HCT116 (cell line): Measurements from ENCODE around the gene GTF2H4. TPM values are rescaled to one million over a fixed set of nuclear protein-coding genes. Genes with fewer than 3 reads are reported as not detected.

ENCODE experiments used
- ATAC-seq: fragments of 200-7000 bp; cut with Tn5 transposase; 2 replicates; pipeline ENCODE4 v1.9.1; 2020; ENCODE audit warnings: mild to moderate bottlenecking, moderate library complexity
- BruUV-seq: library from RNA; stranded (reverse); fragments of 400-500 nt; replicated peaks from 2 replicates; lab custom pipeline; 2021; lab: Mats Ljungman, UMichigan
- CTCF ChIA-PET: fragments of 300-600 bp; sonication (Branson Sonifier 250); formaldehyde crosslinking; loops from one replicate; lab custom pipeline; 2021; ENCODE audit warnings: antibody characterized with exemption; lab: Charles Lee
- POLR2A ChIA-PET: fragments of 300-600, 350-600 bp; sonication (Branson Sonifier 250); formaldehyde crosslinking; loops from one replicate; lab custom pipeline; 2021; ENCODE audit warnings: antibody characterized with exemption; lab: Charles Lee
- RAD21 ChIA-PET, 2 experiments: fragments of 300-600 bp; sonication (Branson Sonifier 250); formaldehyde crosslinking; loops; one replicate each; lab custom pipeline; 2023; ENCODE audit warnings: low total read pairs in 2 of 2; ENCODE audit not compliant: uncharacterized antibody in 2 of 2, unreplicated experiment in 2 of 2, low non-redundant PET in 1 of 2; lab: Charles Lee
- DNase-seq: peaks from one replicate; pipeline ENCODE4 v3.0.0-alpha.2; 2010; ENCODE audit warnings: low read depth, low spot score
- H2AFZ ChIP-seq: fragments of 200-600 bp; shearing (Covaris generic), sonication (generic); 2 replicates; pipeline ENCODE4 v1.6.1; 2017; ENCODE audit warnings: low read depth, mixed run types, mixed read lengths, antibody characterized with exemption, low read length; ENCODE audit not compliant: poor library complexity, severe bottlenecking
- H3K27ac ChIP-seq: 2 replicates; pipeline ENCODE4 v1.5.1; 2012; ENCODE audit warnings: low read depth, low read length
- H3K27me3 ChIP-seq: fragments of 200-600 bp; sonication (generic); 2 replicates; pipeline ENCODE4 v1.6.1; 2016; ENCODE audit warnings: mixed run types, low read length, mixed read lengths; ENCODE audit not compliant: insufficient read depth
- H3K36me3 ChIP-seq, 2 experiments: fragments of 200-500 bp in 1 of 2; fragments of 200-600 bp in 1 of 2; sonication (Bioruptor generic) in 1 of 2; sonication (generic) in 1 of 2; 2 replicates each; pipeline versions ENCODE4 v1.5.1 to v1.6.1; 2014 to 2016; ENCODE audit warnings: low read length in 2 of 2, inconsistent platforms in 1 of 2, mixed read lengths in 1 of 2, mixed run types in 1 of 2; ENCODE audit not compliant: insufficient read depth in 2 of 2, control insufficient read depth in 1 of 2
- H3K4me1 ChIP-seq, 2 experiments: fragments of 200-600 bp in 1 of 2; sonication (generic) in 1 of 2; 2 replicates each; pipeline versions ENCODE4 v1.5.1 to v1.6.1; 2012 to 2017; ENCODE audit warnings: low read length in 2 of 2, inconsistent platforms in 1 of 2, mild to moderate bottlenecking in 1 of 2, mixed read lengths in 1 of 2, mixed run types in 1 of 2, moderate library complexity in 1 of 2; ENCODE audit not compliant: insufficient read depth in 2 of 2, control insufficient read depth in 1 of 2
- H3K4me2 ChIP-seq: fragments of 200-600 bp; sonication (generic); 2 replicates; pipeline ENCODE4 v1.6.1; 2017; ENCODE audit warnings: mixed run types, low read length, mixed read lengths
- H3K4me3 ChIP-seq, 2 experiments: fragments of 200-600 bp in 1 of 2; sonication (generic) in 1 of 2; replicated peaks in 1 of 2; 2 replicates each; pipeline ENCODE4 v1.5.1; 2011 to 2016; ENCODE audit warnings: low read length in 2 of 2, control low read depth in 1 of 2, low read depth in 1 of 2, mild to moderate bottlenecking in 1 of 2, mixed read lengths in 1 of 2, mixed run types in 1 of 2
- H3K79me2 ChIP-seq: fragments of 200-600 bp; sonication (generic); 2 replicates; pipeline ENCODE4 v1.6.1; 2017; ENCODE audit warnings: mild to moderate bottlenecking, mixed run types, low read length, moderate library complexity, mixed read lengths; ENCODE audit not compliant: insufficient read depth
- H3K9ac ChIP-seq: fragments of 200-600 bp; sonication (generic); 2 replicates; pipeline ENCODE4 v1.6.1; 2016; ENCODE audit warnings: low read length, mixed read lengths
- H3K9me2 ChIP-seq: fragments of 200-600 bp; sonication (generic), shearing (Covaris generic); 2 replicates; pipeline ENCODE4 v1.6.1; 2017; ENCODE audit warnings: mixed run types, mild to moderate bottlenecking, moderate library complexity; ENCODE audit not compliant: insufficient read depth
- H3K9me3 ChIP-seq, 2 experiments: fragments of 200-500 bp in 1 of 2; fragments of 200-600 bp in 1 of 2; sonication (Bioruptor generic) in 1 of 2; sonication (generic) in 1 of 2; 2 replicates each; pipeline ENCODE4 v1.6.1; 2014 to 2017; ENCODE audit warnings: low read length in 2 of 2, mixed read lengths in 2 of 2, inconsistent platforms in 1 of 2, low read depth in 1 of 2, mild to moderate bottlenecking in 1 of 2, mixed run types in 1 of 2, moderate library complexity in 1 of 2; ENCODE audit not compliant: control insufficient read depth in 1 of 2, insufficient read depth in 1 of 2
- H4K20me1 ChIP-seq: fragments of 200-600 bp; sonication (generic), shearing (Covaris generic); 2 replicates; pipeline ENCODE4 v1.6.1; 2017; ENCODE audit warnings: mixed run types, mild to moderate bottlenecking, moderate library complexity; ENCODE audit not compliant: insufficient read depth
- CTCF ChIP-seq, 3 experiments: fragments of 200-600 bp in 1 of 3; sonication (generic) in 1 of 3; IDR thresholded peaks in 2 of 3; conservative IDR thresholded peaks in 1 of 3; 2 replicates each; pipeline ENCODE4 v1.5.1; 2012 to 2017; ENCODE audit warnings: low read depth in 2 of 3, low read length in 2 of 3, antibody characterized with exemption in 1 of 3, borderline replicate concordance in 1 of 3, control low read depth in 1 of 3, mild to moderate bottlenecking in 1 of 3, mixed read lengths in 1 of 3, mixed run types in 1 of 3, moderate library complexity in 1 of 3; ENCODE audit not compliant: insufficient read depth in 1 of 3
- EGR1 ChIP-seq: IDR thresholded peaks from 2 replicates; pipeline ENCODE4 v1.6.1; 2012; ENCODE audit warnings: low read depth
- EZH2 ChIP-seq: fragments of 200-600 bp; sonication (generic); IDR thresholded peaks from 2 replicates; pipeline ENCODE4 v1.6.1; 2017; ENCODE audit warnings: antibody characterized with exemption, mixed run types
- EZH2phosphoT487 ChIP-seq: fragments of 200-600 bp; IDR thresholded peaks from 2 replicates; pipeline ENCODE4 v1.6.1; 2018; ENCODE audit warnings: antibody characterized with exemption, borderline replicate concordance
- FOSL1 ChIP-seq: IDR thresholded peaks from 2 replicates; pipeline ENCODE4 v1.6.1; 2012; ENCODE audit warnings: low read depth
- MAX ChIP-seq: IDR thresholded peaks from 2 replicates; pipeline ENCODE4 v1.6.1; 2012
- POLR2AphosphoS5 ChIP-seq: IDR thresholded peaks from 2 replicates; pipeline ENCODE4 v1.6.1; 2011; ENCODE audit warnings: mild to moderate bottlenecking, low read depth, low read length, moderate library complexity
- REST ChIP-seq: IDR thresholded peaks from 2 replicates; pipeline ENCODE4 v1.6.1; 2012; ENCODE audit warnings: low read depth
- SP1 ChIP-seq: IDR thresholded peaks from 2 replicates; pipeline ENCODE4 v1.6.1; 2012; ENCODE audit warnings: low read depth
- SRF ChIP-seq: IDR thresholded peaks from 2 replicates; pipeline ENCODE4 v1.6.1; 2012; ENCODE audit warnings: low read depth
- intact Hi-C: fragments of 100-400 bp; cut with micrococcal nuclease; formaldehyde crosslinking; loops from 2 replicates; pipeline ENCODE4 v1.10.0; 2022
- total RNA-seq: library from RNA; stranded (reverse); gene quantifications from one replicate; pipeline ENCODE4 v1.2.1, GENCODE V29; 2021; ENCODE audit not compliant: unreplicated experiment

The GTF2H4 gene
- total RNA-seq, 1 experiment from 2014 or later: 59.7 TPM

- TF ChIP-seq REST (no peak), EGR1 (no peak), POLR2AphosphoS5 (no peak), EZH2 (no peak), SP1 (no peak), EZH2phosphoT487 (no peak), SRF (no peak), FOSL1 (no peak), MAX (no peak), CTCF (IDR thresholded peaks at IDR 0.05 in 2 of 3, conservative IDR thresholded peaks at IDR 0.05 in 1 of 3; ENCODE audit: borderline replicate concordance in 1 of 3, insufficient read depth in 1 of 3, low read depth in 2 of 3, low read length in 2 of 3) (no peak)
- Histone ChIP-seq H3K27ac (no peak overlapping the region), H3K4me1 (peaks cover 14 to 19% of the 10 kb centered on the region in 2 experiments), H3K9me3 (no peaks in the 10 kb centered on the region), H3K4me2 (no peak overlapping the region), H4K20me1 (no peaks in the 10 kb centered on the region), H3K36me3 (no peaks in the 10 kb centered on the region), H3K79me2 (no peaks in the 10 kb centered on the region), H2AFZ (no peak overlapping the region), H3K9me2 (no peaks in the 10 kb centered on the region), H3K4me3 (no peak overlapping the region), H3K9ac (no peak overlapping the region), H3K27me3 (no peaks in the 10 kb centered on the region)
- ATAC-seq (no peak), DNase-seq (no peak)
- ChIA-PET CTCF (interaction anchor here (0.7 kb wide), 1 partner anchor 143 kb away, joined by 5 read pairs; no protein-coding TSS in a partner anchor), RAD21 (no interaction called here), POLR2A (no interaction called here)
- BruUV-seq: no TSS peak
- intact Hi-C loops: no loop called here
Measured at GRCh38 chr6:30944051-30944450, 36.0 kb downstream of the GTF2H4 start.
